HUES64 (cell line): Measurements from ENCODE around the gene SLC38A8.

Experiments used
- H3K27ac ChIP-seq: 2 replicates; pipeline ENCODE4 v1.7.0; 2013; ENCODE audit warnings: low read depth, low read length, inconsistent platforms
- H3K27me3 ChIP-seq: 2 replicates; pipeline ENCODE4 v1.6.1; 2013; ENCODE audit warnings: mild to moderate bottlenecking, low read length; ENCODE audit not compliant: insufficient read depth
- H3K36me3 ChIP-seq: 2 replicates; pipeline ENCODE4 v1.6.1; 2013; ENCODE audit warnings: mild to moderate bottlenecking, low read length; ENCODE audit not compliant: insufficient read depth
- H3K4me1 ChIP-seq: 2 replicates; pipeline ENCODE4 v1.6.1; 2013; ENCODE audit warnings: mild to moderate bottlenecking, low read length, moderate library complexity; ENCODE audit not compliant: insufficient read depth
- H3K4me3 ChIP-seq: 2 replicates; pipeline ENCODE4 v1.5.1; 2013; ENCODE audit warnings: mild to moderate bottlenecking, low read length, moderate library complexity
- H3K9ac ChIP-seq: 2 replicates; pipeline ENCODE4 v1.6.1; 2013; ENCODE audit warnings: mild to moderate bottlenecking, low read depth, low read length
- H3K9me3 ChIP-seq: 2 replicates; pipeline ENCODE4 v1.6.1; 2013; ENCODE audit warnings: low read depth, low read length; ENCODE audit not compliant: insufficient read depth
- WGBS: fragments of 150-250, 120-280 bp; methylation state at CpG from one replicate; pipeline ENCODE4 v1.1.7; 2013; ENCODE audit warnings: missing lambda C conversion rate; 5-methylcytosine and 5-hydroxymethylcytosine counted together

SLC38A8 gene

GRCh38 chr16:83968306-83968851, 74.2 kb downstream of the SLC38A8 start:
- Histone ChIP-seq H3K27ac (no peak overlapping the region), H3K9ac (no peak overlapping the region), H3K4me3 (peak overlapping the region; percentile 48), H3K9me3 (no peaks in the 10 kb centered on the region), H3K4me1 (no peaks in the 10 kb centered on the region), H3K36me3 (no peaks in the 10 kb centered on the region), H3K27me3 (peaks cover 14% of the 10 kb centered on the region)
- under 1% methylated on average over 85 of the region's 87 CpGs for WGBS

- Histone ChIP-seq H3K9ac (no peak within 1 kb of the TSS), H3K27me3 (peaks cover 14% of the 10 kb centered on the region), H3K36me3 (no peaks in the 10 kb centered on the region), H3K4me3 (peak within 1 kb of the TSS; percentile 48), H3K4me1 (no peaks in the 10 kb centered on the region), H3K27ac (no peak within 1 kb of the TSS), H3K9me3 (no peaks in the 10 kb centered on the region)
- 17% methylated on average over 35 of the region's 35 CpGs for WGBS
Measured at GRCh38 chr16:83967838-83968305, 74.7 kb downstream of the SLC38A8 start, which contains the start of gene NECAB2. NECAB2 (plus strand) TSS chr16:83968244; CDS start chr16:83968649, 405 bp downstream.

GRCh38 chr16:83967091-83967490, 75.5 kb downstream of the SLC38A8 start:
- Histone ChIP-seq H3K4me1 (no peaks in the 10 kb centered on the region), H3K4me3 (no peak overlapping the region), H3K36me3 (no peaks in the 10 kb centered on the region), H3K9ac (no peak overlapping the region), H3K27ac (no peak overlapping the region), H3K9me3 (no peaks in the 10 kb centered on the region), H3K27me3 (peaks cover 14% of the 10 kb centered on the region)
- WGBS, result 91% methylated on average over 2 of the region's 2 CpGs

GRCh38 chr16:83966153-83966696, 76.4 kb downstream of the SLC38A8 start:
- Histone ChIP-seq H3K4me3 (no peak overlapping the region), H3K9ac (no peak overlapping the region), H3K9me3 (no peaks in the 10 kb centered on the region), H3K27me3 (peaks cover 14% of the 10 kb centered on the region), H3K36me3 (no peaks in the 10 kb centered on the region), H3K4me1 (no peaks in the 10 kb centered on the region), H3K27ac (no peak overlapping the region)
- 85% methylated on average over 13 of the region's 13 CpGs for WGBS

GRCh38 chr16:83965444-83966152, 77.0 kb downstream of the SLC38A8 start:
- no peaks in the 10 kb centered on the region for H3K36me3 ChIP-seq
- no peaks in the 10 kb centered on the region for H3K9me3 ChIP-seq
- H3K4me3 ChIP-seq, result no peak overlapping the region
- H3K9ac ChIP-seq, result no peak overlapping the region
- H3K27me3 ChIP-seq, result peaks cover 14% of the 10 kb centered on the region
- no peaks in the 10 kb centered on the region for H3K4me1 ChIP-seq
- H3K27ac ChIP-seq, result no peak overlapping the region
- WGBS, result 94% methylated on average over 36 of the region's 36 CpGs

GRCh38 chr16:83964684-83965443, 77.7 kb downstream of the SLC38A8 start:
- Histone ChIP-seq H3K27me3 (peaks cover 13% of the 10 kb centered on the region), H3K4me1 (no peaks in the 10 kb centered on the region), H3K4me3 (no peak overlapping the region), H3K9ac (no peak overlapping the region), H3K9me3 (no peaks in the 10 kb centered on the region), H3K36me3 (no peaks in the 10 kb centered on the region), H3K27ac (no peak overlapping the region)
- 93% methylated on average over 26 of the region's 26 CpGs for WGBS

GRCh38 chr16:83963277-83964119, 79.1 kb downstream of the SLC38A8 start:
- Histone ChIP-seq H3K27ac (no peak overlapping the region), H3K9ac (no peak overlapping the region), H3K9me3 (no peaks in the 10 kb centered on the region), H3K27me3 (no peaks in the 10 kb centered on the region), H3K4me3 (no peak overlapping the region), H3K4me1 (no peaks in the 10 kb centered on the region), H3K36me3 (no peaks in the 10 kb centered on the region)
- 92% methylated on average over 22 of the region's 22 CpGs for WGBS

GRCh38 chr16:83961591-83961990, 81.0 kb downstream of the SLC38A8 start:
- Histone ChIP-seq H3K4me1 (no peaks in the 10 kb centered on the region), H3K36me3 (no peaks in the 10 kb centered on the region), H3K27me3 (no peaks in the 10 kb centered on the region), H3K9ac (no peak overlapping the region), H3K27ac (no peak overlapping the region), H3K9me3 (no peaks in the 10 kb centered on the region), H3K4me3 (no peak overlapping the region)
- 91% methylated on average over 5 of the region's 5 CpGs for WGBS

GRCh38 chr16:83960521-83961249, 81.9 kb downstream of the SLC38A8 start:
- no peak overlapping the region for H3K9ac ChIP-seq
- no peaks in the 10 kb centered on the region for H3K4me1 ChIP-seq
- H3K27ac ChIP-seq, result no peak overlapping the region
- H3K4me3 ChIP-seq, result no peak overlapping the region
- WGBS, result 93% methylated on average over 29 of the region's 29 CpGs
- H3K27me3 ChIP-seq, result no peaks in the 10 kb centered on the region
- no peaks in the 10 kb centered on the region for H3K36me3 ChIP-seq
- no peaks in the 10 kb centered on the region for H3K9me3 ChIP-seq
